Measurements from ENCODE around the gene HPCA. TPM values are rescaled to one million over a fixed set of nuclear protein-coding genes. Genes with fewer than 3 reads are reported as not detected.

Gene HPCA
- total and polyA plus RNA-seq, 2 of the 13 experiments (the other 11 are each of a cell fraction or from before 2014, with no cell fraction given) = not detected

DNA sequence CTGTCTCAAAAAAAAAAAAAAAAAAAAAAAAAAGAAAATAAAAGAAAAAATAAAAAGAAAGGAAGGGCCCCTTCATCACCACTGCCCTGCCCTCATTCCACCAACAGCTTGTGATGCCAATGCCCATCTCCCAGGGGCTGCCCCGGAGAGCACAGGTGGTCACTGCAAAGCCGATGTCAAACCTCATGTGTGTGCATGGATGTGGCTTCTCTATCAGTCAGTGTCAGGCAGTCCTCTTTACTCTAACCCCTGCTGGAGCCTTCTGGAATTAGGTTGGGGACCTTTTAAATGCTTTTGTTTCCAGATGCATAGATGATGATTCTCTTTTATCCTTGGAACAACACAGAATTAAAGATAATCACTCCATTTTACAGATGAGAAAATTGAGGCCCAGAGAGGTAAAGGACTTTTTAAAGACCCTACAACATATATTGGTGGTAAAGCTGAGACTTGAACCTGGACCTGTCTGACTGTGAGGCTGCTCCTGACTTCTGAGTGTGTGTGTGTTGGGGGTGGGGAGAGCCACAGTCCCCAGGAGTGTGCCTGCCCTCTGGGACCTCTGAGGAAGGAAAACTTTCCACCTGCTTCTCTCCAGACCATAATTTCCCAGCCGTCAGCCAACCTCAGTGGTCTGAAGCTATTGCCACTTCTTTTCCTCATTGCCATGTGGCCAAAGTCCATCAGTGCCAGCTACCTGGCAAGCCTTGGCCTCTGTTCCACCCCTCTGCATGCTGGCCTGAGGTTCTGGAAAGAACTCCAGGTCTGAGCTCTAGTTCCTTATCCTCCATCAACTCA lies 17.9 kb downstream of the HPCA start (continued):
- TF ChIP-seq, protein P1, sequence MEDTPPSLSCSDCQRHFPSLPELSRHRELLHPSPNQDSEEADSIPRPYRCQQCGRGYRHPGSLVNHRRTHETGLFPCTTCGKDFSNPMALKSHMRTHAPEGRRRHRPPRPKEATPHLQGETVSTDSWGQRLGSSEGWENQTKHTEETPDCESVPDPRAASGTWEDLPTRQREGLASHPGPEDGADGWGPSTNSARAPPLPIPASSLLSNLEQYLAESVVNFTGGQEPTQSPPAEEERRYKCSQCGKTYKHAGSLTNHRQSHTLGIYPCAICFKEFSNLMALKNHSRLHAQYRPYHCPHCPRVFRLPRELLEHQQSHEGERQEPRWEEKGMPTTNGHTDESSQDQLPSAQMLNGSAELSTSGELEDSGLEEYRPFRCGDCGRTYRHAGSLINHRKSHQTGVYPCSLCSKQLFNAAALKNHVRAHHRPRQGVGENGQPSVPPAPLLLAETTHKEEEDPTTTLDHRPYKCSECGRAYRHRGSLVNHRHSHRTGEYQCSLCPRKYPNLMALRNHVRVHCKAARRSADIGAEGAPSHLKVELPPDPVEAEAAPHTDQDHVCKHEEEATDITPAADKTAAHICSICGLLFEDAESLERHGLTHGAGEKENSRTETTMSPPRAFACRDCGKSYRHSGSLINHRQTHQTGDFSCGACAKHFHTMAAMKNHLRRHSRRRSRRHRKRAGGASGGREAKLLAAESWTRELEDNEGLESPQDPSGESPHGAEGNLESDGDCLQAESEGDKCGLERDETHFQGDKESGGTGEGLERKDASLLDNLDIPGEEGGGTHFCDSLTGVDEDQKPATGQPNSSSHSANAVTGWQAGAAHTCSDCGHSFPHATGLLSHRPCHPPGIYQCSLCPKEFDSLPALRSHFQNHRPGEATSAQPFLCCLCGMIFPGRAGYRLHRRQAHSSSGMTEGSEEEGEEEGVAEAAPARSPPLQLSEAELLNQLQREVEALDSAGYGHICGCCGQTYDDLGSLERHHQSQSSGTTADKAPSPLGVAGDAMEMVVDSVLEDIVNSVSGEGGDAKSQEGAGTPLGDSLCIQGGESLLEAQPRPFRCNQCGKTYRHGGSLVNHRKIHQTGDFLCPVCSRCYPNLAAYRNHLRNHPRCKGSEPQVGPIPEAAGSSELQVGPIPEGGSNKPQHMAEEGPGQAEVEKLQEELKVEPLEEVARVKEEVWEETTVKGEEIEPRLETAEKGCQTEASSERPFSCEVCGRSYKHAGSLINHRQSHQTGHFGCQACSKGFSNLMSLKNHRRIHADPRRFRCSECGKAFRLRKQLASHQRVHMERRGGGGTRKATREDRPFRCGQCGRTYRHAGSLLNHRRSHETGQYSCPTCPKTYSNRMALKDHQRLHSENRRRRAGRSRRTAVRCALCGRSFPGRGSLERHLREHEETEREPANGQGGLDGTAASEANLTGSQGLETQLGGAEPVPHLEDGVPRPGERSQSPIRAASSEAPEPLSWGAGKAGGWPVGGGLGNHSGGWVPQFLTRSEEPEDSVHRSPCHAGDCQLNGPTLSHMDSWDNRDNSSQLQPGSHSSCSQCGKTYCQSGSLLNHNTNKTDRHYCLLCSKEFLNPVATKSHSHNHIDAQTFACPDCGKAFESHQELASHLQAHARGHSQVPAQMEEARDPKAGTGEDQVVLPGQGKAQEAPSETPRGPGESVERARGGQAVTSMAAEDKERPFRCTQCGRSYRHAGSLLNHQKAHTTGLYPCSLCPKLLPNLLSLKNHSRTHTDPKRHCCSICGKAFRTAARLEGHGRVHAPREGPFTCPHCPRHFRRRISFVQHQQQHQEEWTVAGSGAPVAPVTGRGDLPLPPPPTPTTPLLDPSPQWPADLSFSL (CRISPR knock-in tag; IDR thresholded peaks at IDR 0.05) = no peak
- TF ChIP-seq ZNF343 (CRISPR knock-in tag; IDR thresholded peaks at IDR 0.05) = no peak
- TF ChIP-seq ATF7-NPFF (CRISPR knock-in tag; IDR thresholded peaks at IDR 0.05; ENCODE audit: low read depth) = no peak
- TF ChIP-seq GTF2F1 (IDR thresholded peaks at IDR 0.05; ENCODE audit: low read length) = no peak
- TF ChIP-seq ELF4 (CRISPR knock-in tag; IDR thresholded peaks at IDR 0.05; ENCODE audit: borderline replicate concordance) = no peak

DNA sequence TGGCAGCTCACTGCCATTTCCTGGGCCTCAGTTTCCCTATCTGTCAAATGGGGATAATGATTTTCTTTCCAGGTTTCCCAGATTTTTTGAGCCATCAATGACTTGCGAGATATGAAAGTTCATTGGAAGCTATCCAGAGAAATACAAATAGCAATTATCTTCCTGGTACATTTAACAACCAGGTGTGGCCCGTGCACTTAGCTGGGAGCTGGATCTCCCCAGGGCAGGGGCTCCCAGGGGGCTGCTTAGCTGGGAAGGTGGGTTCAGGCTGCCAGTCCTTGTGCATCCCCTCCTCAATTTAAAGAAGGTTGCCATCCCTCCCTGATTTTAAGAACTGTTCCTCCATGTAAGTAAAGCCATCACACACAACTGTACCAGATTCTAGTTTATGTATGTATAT lies 18.5 kb downstream of the HPCA start:
- intact Hi-C loops (cut with micrococcal nuclease; ENCODE audit: unreplicated experiment) (no loop called here), in situ Hi-C loops (cut with HindIII; ENCODE audit: extremely low pct_ligation_motif_present, low pct_unique_long_range_greater_than_20kb) (no loop called here)
- H3K4me2 ChIP-seq (ENCODE audit: low read depth, low read length) = no peak overlapping the region
- no TSS peak for BruUV-seq (replicated peaks)
- no peak overlapping the region for H2AFZ ChIP-seq (ENCODE audit: low read length)
- H3K27ac ChIP-seq (ENCODE audit: extremely low read length, insufficient read depth, low read length) = no peak overlapping the region
- no peak for FAIRE-seq
- H3K9me3 ChIP-seq (ENCODE audit: low read length) = no peaks in the 10 kb centered on the region
- H3K9ac ChIP-seq (ENCODE audit: insufficient read depth, low read depth, low read length) = no peak overlapping the region
- no peak for DNase-seq (ENCODE audit: low spot score)
- CTCF ChIA-PET (ENCODE audit: low intra/inter-chr PET ratio, low total read pairs) = no interaction called here
- no peak for ATAC-seq
- POLR2A ChIA-PET = no interaction called here
- 13% methylated on average over 2 of the region's 2 CpGs for WGBS (ENCODE audit: low lambda C conversion rate)
- H4K20me1 ChIP-seq (ENCODE audit: insufficient read depth, low read length) = no peaks in the 10 kb centered on the region
- H3K4me1 ChIP-seq (ENCODE audit: insufficient read depth, low read length) = 0 out of 2 replicates have a peak, but pooled peaks cover 7% of the 10 kb centered on the region
- H3K79me2 ChIP-seq (ENCODE audit: insufficient read depth, low read length) = no peaks in the 10 kb centered on the region
- H3K27me3 ChIP-seq (ENCODE audit: control insufficient read depth in 1 of 2, insufficient read depth in 2 of 2, low read length in 2 of 2) = peaks cover 4 to 28% of the 10 kb centered on the region in 2 experiments
- H3K36me3 ChIP-seq (replicated peaks in 1 of 2; ENCODE audit: control insufficient read depth in 1 of 2, insufficient read depth in 2 of 2, low read length in 2 of 2) = no peaks in the 10 kb centered on the region
- no peak overlapping the region for H3K4me3 ChIP-seq (replicated peaks in 1 of 3; ENCODE audit: insufficient read depth in 1 of 3, low read depth in 2 of 3, low read length in 3 of 3)
- TF ChIP-seq, protein P2, sequence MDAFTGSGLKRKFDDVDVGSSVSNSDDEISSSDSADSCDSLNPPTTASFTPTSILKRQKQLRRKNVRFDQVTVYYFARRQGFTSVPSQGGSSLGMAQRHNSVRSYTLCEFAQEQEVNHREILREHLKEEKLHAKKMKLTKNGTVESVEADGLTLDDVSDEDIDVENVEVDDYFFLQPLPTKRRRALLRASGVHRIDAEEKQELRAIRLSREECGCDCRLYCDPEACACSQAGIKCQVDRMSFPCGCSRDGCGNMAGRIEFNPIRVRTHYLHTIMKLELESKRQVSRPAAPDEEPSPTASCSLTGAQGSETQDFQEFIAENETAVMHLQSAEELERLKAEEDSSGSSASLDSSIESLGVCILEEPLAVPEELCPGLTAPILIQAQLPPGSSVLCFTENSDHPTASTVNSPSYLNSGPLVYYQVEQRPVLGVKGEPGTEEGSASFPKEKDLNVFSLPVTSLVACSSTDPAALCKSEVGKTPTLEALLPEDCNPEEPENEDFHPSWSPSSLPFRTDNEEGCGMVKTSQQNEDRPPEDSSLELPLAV (CRISPR knock-in tag; conservative IDR thresholded peaks at IDR 0.05; ENCODE audit: low read depth) = no peak
- no peak for TF ChIP-seq ZNF160 (CRISPR knock-in tag; IDR thresholded peaks at IDR 0.05)
- TF ChIP-seq, protein P3, sequence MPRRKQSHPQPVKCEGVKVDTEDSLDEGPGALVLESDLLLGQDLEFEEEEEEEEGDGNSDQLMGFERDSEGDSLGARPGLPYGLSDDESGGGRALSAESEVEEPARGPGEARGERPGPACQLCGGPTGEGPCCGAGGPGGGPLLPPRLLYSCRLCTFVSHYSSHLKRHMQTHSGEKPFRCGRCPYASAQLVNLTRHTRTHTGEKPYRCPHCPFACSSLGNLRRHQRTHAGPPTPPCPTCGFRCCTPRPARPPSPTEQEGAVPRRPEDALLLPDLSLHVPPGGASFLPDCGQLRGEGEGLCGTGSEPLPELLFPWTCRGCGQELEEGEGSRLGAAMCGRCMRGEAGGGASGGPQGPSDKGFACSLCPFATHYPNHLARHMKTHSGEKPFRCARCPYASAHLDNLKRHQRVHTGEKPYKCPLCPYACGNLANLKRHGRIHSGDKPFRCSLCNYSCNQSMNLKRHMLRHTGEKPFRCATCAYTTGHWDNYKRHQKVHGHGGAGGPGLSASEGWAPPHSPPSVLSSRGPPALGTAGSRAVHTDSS (CRISPR knock-in tag; conservative IDR thresholded peaks at IDR 0.05) = no peak
- TF ChIP-seq AGO2 (optimal IDR thresholded peaks at IDR 0.05; ENCODE audit: low read depth, low read length) = no peak
- no peak for TF ChIP-seq JUNB (CRISPR knock-in tag; IDR thresholded peaks at IDR 0.05; ENCODE audit: borderline replicate concordance)
- TF ChIP-seq ZBTB1 (CRISPR knock-in tag; IDR thresholded peaks at IDR 0.05; ENCODE audit: borderline replicate concordance) = no peak
- no peak for TF ChIP-seq ZBTB20 (CRISPR knock-in tag; IDR thresholded peaks at IDR 0.05; ENCODE audit: borderline replicate concordance, low read depth)
- TF ChIP-seq ZFP41 (CRISPR knock-in tag; IDR thresholded peaks at IDR 0.05; ENCODE audit: borderline replicate concordance) = no peak
